ENCODE results near the gene AMPH.
"Not testable (repeated sequence)": the region's sequence is repeated elsewhere in the genome, so short reads cannot be mapped to it uniquely, and the experiment has no call there.

Gene AMPH

DNA sequence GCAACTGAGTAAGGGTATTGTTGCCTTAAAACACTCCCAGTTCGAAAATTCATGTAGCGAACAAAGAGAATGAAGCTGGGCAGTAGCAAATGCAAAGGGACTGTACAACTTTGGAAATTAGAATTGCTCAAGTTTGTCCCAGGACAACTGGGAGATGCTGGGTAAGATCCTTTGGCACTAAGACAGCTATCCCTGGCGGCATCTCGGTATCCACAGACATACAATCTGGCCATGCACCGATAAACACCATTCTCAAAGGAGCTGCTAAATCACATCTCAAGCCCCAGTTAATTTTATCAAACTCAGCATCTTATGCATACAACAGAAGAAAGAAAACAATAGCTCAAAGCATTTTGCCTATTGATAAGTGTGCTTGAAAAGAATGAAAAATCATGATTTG lies 177.3 kb downstream of the AMPH start:
- no peak for DNase-seq

DNA sequence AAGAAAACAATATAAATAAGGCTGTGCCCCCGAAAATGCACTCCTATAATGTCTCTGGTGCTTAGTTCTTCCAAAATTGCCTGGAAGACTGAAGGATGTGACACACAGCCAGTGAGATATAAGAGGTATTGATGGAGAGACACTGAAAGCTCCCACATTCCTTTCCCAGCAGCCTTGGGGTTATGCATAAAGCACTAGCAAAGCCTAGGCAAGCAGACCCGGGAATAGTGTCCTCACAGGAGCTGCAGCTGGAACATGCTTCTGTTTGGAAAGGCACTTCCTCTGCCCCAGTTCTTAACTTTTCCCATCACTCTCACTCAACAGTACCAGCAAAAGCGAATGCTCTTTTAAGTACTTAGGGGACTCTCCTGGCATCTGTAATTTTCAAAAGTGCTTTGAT lies 178.0 kb downstream of the AMPH start:
- no peak for DNase-seq

DNA sequence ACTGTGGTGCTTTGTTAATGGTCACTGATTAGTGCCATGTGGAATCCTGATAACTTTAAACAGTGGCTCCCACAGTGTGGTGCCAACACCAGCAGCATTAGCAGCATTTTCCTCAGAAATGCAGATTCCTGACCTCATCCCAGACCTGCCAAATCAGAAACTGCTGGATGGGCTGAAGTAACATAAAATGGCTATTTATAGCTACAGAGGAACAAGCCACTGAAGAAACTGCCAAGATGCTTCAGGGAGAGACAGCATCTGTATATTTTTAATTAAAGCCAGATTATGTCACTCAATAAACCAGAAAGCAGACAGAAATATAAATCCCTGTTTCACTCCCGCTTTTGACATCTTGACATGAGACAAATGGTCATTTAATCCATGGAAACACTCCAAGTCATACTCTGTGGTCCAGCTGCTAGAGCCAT lies 178.5 kb downstream of the AMPH start:
- DNase-seq, result no peak

DNA sequence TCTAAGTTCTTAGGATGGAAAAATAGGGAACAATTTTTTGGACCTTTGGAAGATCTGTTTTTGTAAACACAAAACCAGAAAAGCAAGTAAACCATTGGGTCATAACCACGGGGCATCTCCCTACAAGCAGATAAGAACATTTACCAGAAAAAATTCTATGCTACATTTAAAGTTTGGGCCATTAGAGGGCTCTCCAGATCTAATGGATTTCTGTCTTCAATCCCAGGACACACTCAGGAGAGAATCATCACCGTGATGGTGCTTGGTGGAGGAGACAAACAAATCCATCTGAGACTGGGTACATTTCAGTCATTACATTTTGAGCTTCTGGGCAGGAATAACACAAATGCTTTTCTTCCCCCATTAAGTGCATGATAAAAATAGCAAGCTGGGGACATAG lies 179.3 kb downstream of the AMPH start:
- DNase-seq, result no peak

DNA sequence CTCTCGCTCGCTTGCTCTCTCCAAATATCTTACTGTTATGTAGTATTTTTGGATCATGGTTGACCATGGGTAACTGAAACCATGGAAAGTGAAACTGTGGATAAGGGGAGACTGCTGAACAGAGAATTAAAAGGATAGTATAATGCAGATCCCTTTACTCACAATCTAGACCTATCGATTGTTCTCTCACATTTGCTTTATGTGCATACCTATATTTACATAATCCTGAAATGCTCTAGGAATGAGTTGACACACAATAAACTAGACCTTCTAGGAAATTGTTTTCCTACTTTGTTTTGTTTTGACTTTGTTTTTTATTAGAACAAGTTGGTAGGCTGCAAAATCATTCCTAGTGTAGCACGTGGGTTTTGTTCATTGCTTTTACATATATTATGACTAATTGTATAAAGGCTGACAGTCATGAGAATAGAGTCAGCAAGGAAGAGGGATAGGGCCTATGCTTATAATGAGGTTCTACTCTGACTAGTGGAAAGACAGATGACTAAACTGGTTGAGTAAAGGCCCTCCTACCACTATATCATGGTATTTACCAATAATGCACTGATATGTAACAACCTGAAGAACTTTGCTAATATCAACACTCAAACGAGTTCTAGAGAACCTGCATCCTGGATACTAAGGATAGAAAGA lies 182.5 kb downstream of the AMPH start:
- DNase-seq, result no peak

DNA sequence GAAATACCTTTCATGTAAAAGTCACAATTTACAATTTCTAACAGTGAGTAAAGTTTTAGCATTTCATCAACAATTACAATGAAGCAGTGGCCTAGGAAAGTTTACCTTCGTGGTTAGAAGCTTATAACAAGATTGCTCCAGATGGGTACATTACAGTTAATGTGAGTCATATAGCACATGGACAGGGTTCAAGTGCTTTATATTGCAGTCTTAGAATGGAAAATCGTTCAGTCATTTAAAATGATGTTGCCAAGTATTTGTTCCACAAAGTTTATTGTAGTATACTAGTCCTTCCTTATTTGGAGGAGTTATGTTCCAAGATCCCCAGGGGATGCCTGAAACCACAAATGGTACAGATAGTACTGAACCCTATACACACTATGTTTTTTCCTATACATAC lies 183.1 kb downstream of the AMPH start:
- DNase-seq, result no peak

DNA sequence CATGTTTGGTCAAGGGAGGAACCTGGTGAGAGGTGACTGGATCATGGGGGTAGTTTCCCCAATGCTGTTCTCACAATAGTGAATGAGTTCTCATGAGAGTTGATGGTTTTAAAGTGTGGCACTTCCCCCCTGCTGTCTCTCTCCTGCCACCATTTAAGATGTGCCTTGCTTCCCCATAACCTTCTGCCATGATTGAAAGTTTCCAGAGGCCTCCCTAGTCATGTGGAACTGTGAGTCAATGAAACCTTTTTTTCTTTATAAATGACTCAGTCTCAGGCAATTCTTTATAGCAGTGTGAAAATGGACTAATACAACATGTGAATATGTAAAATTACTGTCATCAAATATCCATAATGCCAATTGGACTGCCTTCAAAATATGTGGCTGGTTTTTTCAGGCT lies 192.2 kb downstream of the AMPH start:
- no peak for DNase-seq

DNA sequence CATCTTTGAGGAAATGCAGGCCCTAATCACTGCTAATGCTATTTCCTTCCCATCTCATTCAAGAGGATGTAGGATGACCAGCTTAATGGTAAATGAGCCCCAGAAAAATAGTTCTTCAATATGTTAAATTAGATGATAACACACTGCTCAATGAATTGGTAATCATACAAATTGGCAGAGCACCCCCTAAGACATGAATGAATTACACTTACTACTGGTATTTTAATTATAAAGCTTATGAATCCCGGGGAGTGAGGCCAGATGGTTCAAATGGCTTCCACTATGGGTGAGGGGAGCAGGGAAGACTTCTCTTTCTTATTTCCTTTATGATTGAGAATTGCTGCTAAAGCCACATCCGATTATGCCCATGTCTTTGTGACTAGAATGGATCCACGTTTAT lies 198.5 kb downstream of the AMPH start:
- DNase-seq, result no peak

DNA sequence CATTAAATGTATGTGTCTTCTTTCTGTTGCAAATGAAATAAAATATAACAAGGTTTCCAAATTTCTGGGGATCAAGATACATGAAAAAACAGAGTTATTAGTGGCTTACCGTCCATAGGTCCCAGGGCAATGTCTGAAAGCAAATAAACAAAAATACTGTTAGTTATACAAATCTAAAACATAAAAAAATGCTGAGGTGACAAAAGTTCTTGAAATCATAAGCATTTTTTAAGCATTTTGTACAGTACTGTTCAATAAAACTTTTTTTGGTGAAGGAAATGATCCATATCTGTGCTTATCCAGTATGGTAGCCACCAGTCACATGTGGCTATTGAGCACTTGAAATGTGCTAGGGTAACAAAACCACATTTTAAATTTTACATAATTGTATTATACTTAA lies 199.1 kb downstream of the AMPH start:
- no peak for DNase-seq

DNA sequence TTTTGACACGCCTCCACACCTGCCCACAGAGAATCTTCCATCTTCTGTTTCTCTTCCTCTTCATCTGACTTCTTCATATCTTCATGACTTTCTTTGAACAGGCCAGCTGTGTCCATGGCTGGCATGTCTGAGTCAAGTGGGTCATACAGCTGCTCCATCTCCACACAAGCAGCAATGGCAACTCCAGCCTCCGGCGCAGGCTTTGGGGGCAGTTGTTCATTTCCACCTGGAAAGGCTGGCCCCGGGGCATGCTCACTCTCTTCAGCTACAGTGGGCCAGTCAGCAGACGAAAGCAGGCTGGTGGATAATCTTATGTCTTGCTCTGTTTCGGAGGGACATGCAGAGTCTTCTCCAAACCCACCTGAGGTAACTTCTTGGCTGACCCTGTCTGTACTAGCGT lies 202.1 kb downstream of the AMPH start:
- no peak for DNase-seq

DNA sequence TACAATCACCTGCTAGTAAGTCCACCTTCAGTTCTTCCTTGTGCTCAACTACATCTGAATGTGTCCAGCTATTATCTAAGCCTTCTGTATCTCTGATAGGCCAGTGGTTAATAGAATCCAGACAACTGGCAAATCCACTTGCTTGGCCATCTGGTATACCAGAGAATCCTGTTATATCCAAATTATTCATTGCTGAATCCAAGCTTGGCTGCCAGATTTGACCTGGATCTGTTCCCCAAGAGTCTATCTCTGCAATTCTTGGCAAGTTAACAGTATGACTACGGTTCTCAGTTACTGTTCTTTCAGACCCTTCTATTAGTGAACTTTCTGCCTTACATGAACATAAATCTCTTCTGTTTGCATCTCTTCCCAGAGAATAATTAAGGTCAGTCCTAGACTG lies 203.1 kb downstream of the AMPH start:
- no peak for DNase-seq

DNA sequence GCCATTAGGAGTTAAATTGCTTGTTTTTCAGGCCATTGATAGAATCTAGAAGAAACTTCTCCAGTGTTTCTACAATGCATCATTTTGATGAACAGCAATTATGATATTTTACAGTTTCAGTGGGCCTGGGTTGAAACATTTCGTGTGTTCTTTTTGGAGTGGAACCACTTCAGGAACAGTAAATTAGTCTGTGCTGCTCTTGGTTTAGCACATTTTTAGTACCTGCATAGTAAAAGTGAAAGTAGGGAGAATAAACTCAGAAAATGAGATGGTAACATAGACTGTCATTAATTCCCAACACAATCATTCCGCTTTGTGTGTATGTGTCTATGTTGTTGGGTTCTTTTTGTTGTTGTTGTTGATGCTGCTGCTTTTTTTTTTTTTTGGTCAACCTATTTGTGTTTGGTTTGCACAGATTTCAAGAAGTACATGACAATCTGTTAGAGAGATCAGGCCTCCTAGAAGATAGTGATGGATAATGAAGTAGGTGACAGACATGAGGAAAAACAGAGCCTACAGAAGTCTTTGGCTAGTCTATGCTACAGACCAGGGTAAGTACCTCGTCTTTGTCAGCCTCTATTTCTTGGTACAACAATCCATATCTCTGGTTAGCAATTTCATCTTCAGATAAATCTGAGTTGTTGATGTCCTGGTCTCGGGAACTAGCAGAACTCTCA lies 203.8 kb downstream of the AMPH start:
- DNase-seq, result no peak

DNA sequence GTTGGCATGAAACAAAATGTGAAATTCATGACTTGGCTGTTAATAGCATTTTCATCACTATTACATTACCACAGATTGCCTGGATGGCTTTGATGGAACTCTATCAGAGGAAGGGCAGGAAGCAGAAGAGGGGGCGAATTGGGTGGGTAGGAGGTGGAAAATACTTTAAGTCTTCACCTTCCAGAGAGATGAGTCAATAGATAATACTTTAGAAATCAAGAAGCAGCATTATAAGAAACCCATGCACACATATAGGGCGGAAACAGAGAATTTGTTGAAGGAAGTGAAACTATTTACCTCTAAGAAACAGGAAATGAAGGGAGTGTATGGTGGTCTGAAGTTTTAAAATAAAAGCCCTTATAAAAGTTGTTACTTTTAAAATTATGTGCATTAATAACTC lies 205.7 kb downstream of the AMPH start:
- peak; percentile 0 for DNase-seq

DNA sequence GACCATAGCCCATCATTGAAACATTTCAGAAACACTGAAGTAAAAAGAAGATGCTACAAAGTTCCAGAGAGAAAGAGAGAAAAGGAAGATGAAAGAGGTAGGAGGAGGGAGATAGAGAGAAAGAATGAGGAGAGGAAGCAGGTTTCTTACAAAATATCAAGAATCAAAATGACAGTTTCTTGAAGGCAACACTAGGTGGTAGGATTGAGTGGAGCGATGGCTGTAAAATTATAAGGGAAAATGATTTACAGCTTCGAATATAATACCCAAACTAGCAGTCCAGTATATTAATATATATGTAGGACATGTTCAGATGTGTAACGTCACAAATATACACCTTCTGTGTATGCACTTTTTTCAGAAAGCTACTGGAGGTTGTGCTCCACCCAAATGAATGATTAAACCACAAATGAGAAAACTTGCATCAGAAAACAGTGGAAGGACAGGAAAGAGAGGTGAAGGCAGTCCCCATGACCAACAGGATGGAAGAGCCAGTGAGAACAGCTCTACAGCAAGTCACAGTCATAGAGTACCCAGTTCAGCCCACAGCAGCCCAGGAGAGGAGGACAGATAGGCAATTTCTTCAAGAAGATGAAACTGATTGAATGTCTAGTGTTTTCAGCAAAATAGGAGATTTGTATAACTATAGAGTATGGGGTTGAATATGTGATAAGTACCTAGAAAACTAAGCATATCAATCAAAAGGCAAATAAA lies 206.3 kb downstream of the AMPH start:
- peak; percentile 3 for DNase-seq

DNA sequence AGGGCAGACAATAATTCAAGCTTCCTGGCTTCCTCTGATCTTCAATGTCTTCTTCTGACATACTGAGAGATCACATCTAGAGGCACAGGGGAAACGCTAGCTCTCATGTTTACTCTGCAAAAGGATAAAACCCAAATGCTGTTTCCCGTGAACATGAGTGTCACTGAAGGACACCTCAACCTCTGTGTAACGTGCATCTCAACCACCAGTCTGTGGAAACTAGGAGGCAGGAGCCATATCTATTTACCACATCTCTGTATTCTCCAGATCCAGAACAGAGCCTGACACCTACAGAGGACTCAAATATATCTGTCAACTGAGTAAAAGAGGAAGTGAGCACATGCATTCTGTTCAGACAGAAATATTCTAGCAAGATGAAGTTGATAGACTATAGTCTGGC lies 217.4 kb downstream of the AMPH start:
- DNase-seq, result no peak

DNA sequence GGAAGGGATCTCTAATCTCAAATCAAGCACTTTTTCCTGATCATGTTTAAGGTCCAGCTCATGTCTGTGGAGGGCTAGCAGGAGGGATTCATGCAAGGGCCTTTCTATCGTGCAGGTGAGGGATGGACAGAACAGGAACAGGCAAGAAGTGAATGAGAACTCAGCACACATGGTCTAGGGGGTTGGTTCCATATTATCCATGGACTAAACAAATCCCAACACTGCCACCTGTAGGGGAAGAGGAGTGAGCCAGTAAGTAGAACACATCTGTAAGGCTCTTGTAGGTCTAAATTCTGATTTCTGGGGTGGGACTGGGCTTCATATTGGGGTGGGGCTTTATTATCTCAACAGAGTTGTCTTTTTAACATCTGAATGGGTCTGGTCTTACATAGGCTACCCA lies 219.8 kb downstream of the AMPH start:
- DNase-seq, result no peak

DNA sequence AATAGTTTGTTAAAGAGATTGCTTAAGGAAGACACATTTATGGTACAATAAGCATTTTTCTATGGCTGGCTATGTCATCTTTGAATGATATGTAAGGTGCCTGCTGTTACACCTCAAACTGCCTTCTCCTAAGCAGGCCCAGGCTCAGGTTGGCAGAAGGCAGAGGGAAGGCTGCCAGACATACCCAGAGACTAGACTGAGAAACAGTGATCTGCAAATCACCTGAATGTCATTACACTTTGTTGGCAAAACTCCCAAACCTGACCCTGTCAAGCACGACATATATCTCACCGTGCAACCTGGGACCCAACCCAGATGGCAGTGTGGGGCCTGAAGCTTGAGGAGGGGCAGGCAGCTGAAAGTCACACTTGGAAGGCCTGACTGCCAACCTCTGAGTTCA lies 221.1 kb downstream of the AMPH start:
- DNase-seq, result no peak

DNA sequence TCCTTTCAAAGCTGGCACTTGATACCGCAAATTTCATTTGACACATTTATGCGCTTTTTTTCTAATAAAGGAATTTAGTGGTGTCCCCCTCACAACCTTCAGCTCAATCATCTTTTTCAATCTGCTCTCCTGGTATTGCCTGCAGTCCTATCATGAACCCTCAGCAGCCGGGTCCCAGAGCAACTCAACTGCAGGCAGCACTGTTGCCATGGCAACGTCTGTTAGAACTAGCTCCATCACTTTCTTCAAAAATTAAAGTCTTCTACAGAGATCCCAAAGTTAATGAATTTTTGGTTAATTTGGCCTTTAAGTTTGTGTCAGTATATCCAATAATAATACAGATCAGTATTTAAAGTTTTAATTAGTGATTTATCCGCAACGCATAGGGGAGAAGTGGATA lies 221.6 kb downstream of the AMPH start:
- DNase-seq, result no peak

DNA sequence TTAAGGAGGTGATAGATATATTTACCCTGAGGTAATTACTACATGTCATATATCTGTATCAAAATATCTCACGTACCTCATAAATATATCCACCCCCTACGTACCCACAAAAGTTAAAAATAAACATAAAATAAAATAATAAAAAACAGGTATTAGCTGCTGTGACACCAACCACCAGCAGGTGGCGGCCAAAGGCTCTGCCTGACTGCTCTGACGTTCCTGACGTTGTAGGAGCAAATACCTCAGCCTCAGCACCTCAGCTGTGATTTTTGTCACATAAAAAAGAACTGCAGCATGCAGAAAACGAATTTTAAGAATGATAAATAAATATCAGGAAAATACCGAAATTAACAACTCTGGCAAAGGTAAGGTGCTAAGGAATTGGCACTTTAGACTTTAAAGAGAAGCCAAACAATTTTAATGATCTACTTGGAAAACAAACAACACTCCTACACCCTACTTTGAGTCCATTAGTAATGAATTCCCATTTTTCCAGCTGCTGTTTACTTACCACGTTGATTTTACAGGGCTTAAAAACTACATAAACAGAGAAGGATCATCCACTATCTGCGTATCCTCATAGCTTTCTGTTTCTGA lies 232.3 kb downstream of the AMPH start:
- DNase-seq, result peak; percentile 56

DNA sequence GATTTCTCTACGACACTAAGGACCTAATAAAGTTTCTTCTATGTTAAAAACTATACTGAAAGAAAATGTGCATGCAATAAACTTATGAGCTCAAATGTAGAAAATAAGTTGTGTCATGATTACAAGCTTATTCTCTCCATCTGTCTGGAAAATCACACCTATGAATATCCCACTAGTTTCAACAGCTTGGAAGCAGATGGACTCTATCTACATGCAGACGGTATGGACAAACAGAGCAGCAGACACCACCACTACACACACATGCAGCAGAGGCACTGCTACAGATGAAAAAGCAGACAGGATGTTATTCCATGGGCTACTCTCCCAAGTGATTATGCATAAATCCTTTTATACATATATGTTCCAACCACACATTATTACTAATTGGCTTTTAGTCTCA lies 234.3 kb downstream of the AMPH start:
- no peak for DNase-seq

DNA sequence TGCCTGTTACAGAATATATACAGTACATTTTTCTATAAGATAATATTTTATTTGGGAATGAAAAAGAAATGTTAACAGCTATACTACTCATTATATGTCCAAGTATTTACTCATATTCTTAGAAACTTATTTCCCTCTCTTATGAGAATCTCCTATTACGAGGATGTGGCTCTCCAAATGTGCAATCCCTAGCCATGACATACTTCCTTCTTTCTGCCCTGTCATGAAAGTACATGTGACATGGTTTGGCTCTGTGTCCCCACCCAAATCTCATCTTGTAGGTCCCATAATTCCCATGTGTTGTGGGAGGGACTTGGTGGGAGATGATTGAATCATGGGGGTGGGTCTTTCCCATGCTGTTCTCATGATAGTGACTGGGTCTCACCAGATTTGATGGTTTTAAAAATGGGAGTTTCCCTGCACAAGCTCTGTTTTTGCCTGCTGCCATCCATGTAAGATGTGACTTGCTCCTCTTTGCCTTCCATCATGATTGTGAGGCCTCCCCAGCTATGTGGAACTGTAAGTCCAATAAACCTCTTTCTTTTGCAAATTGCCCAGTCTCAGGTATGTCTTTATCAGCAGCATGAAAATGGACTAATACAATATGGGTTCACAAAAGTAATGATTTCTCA lies 235.1 kb downstream of the AMPH start:
- DNase-seq, result not testable (repeated sequence)

DNA sequence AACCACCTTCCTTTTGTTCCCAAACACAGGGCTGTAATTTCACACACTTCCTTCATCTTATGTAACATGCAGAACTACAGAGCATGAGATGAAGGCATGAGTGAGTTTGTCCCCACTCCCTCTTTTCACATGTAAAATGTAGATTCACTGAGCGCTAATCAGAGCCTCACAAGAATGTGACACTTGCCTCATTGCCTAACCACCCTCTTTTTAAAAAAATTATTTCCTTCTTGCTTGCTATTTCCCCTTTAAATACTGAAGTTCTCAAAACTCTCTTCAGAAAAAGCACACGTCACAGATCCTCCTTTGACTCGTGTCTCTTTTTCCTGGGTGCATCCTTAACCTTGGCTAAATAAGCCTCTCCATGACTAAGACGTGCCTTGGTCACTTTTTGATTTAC lies 236.5 kb downstream of the AMPH start:
- no peak for DNase-seq

DNA sequence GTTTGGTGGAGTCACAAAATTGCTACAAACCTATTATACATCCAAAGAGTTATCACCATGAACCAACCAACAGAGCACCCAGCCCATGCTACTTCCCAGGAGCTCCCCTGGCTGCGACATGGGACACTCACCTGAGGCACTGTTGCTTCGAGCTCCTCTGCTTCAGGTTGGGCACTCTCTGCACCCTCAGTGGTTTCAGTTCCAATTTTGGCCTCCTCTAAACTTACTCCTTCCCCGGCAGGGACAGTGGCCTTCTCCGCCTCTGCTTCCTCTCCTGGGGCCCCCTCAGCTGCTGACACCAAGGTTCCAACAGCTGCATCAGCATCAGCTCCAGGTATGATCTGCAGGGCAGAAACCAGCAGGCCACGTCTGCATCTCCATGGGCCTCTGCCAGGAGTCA lies 237.3 kb downstream of the AMPH start:
- DNase-seq, result no peak

DNA sequence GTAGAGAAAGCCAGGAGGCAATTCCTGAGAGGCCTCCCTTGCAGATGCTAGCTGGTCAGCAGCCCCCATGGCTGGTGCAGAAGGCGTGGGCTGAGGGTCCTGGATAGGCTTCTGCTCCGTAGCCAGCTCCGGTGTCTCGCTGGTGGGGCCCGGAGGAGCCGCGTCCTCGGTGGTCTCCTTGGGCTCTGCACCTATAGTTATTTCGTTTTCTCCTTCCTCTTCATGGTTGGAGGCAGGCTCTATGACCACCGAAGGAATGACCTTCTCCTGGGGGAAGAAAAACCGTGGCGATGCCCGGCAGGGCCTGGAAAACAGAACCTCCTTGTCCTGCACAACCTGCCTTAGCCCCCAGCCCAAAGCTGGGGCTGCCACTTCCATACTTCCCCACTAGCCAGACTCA lies 239.4 kb downstream of the AMPH start:
- DNase-seq, result no peak

All from CD4-positive, alpha-beta T cell treated with Interleukin-10 for 1 hour (primary cell).